Transverse colon (tissue), 4 donors: ENCODE data around the gene ZNF502.

Experiments
- CTCF ChIP-seq, 5 experiments: fragments of 200-600 bp in 3 of 5; fragments of 450-650 bp in 2 of 5; sonication (generic) in 3 of 5; IDR thresholded peaks; 1 replicate in 2 of 5; 2 replicates in 3 of 5; pipeline ENCODE4 v1.5.1; 2016 to 2017; ENCODE audit warnings: antibody characterized with exemption in 5 of 5, inconsistent platforms in 3 of 5, mild to moderate bottlenecking in 2 of 5, moderate library complexity in 1 of 5
- EP300 ChIP-seq: sonication (generic); formaldehyde crosslinking; IDR thresholded peaks from one replicate; pipeline ENCODE4 v1.6.1; 2017; ENCODE audit warnings: antibody characterized with exemption, low read depth
- POLR2AphosphoS5 ChIP-seq, 3 donors: sonication (generic); formaldehyde crosslinking; IDR thresholded peaks; one replicate each; pipeline ENCODE4 v1.6.1; 2016; ENCODE audit warnings: antibody characterized with exemption in 3 of 3

GRCh38 chr3:44682182-44682896 is 30.1 kb upstream of the ZNF502 start:
- TF ChIP-seq CTCF (IDR thresholded peaks at IDR 0.05) (no peak), POLR2AphosphoS5 (IDR thresholded peaks at IDR 0.05) (no peak), EP300 (no peak)
